Measurements from ENCODE around the gene ARL4D.

Gene ARL4D

DNA sequence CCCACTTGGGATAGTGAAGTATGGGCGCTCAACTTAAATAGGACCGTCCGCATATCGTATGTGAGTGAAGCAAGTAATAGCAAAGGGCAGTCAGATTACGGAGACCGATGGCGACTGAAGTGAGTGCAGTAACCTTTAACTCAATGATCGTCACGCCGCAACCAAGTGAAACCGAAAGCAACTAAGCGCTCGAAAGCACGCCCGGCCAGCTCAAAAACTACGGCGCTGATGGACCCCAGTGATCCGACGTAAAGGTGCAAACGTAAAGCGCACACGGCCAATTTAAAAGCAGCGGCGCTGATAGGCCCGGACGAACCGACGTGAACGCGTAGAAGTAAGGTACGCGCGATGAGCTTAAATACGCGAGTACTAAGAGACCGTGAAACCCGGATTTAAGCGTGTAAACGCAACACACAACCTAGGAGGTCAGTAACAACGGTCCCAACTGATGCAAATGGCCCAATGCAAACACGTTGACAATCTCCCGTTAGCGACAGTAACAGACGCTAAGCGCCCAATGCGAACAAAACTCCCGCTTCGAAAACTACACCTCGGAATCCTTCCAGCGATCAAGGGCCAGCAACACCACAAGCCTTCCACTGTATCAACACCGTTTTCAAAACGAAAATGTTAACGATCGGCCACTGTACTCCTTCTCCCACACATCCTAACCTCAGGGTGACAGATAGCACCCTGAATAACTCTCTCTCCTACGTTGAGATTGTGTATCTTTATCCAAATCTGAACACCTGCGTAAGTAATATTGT lies 37.9 kb upstream of the ARL4D start:
- Histone ChIP-seq H3K9me3 (ENCODE audit: control insufficient read depth, insufficient read depth, low read depth, low read length) (no peaks in the 10 kb centered on the region), H3K4me1 (ENCODE audit: control insufficient read depth, insufficient read depth, low read length) (no peaks in the 10 kb centered on the region), H3K36me3 (ENCODE audit: control insufficient read depth in 2 of 2, insufficient read depth in 1 of 2, low read length in 2 of 2) (no peaks in the 10 kb centered on the region), H3K27ac (ENCODE audit: extremely low read depth, low read depth, low read length) (no peak overlapping the region), H3K4me3 (ENCODE audit: low read depth, low read length) (no peak overlapping the region)
- no peak for TF ChIP-seq MEIS1 (CRISPR knock-in tag; IDR thresholded peaks at IDR 0.05; ENCODE audit: borderline replicate concordance)
- no peak for TF ChIP-seq GLIS1 (tag by site-specific recombination; IDR thresholded peaks at IDR 0.05)
- TF ChIP-seq, protein P1, sequence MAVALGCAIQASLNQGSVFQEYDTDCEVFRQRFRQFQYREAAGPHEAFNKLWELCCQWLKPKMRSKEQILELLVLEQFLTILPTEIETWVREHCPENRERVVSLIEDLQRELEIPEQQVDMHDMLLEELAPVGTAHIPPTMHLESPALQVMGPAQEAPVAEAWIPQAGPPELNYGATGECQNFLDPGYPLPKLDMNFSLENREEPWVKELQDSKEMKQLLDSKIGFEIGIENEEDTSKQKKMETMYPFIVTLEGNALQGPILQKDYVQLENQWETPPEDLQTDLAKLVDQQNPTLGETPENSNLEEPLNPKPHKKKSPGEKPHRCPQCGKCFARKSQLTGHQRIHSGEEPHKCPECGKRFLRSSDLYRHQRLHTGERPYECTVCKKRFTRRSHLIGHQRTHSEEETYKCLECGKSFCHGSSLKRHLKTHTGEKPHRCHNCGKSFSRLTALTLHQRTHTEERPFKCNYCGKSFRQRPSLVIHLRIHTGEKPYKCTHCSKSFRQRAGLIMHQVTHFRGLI (tag by site-specific recombination; IDR thresholded peaks at IDR 0.05): no peak
- no peak for TF ChIP-seq ZNF777 (tag by site-specific recombination; IDR thresholded peaks at IDR 0.05; ENCODE audit: borderline replicate concordance)
- no peak for TF ChIP-seq ZBTB8A (tag by site-specific recombination; IDR thresholded peaks at IDR 0.05)
- no peak for TF ChIP-seq ZNF548 (tag by site-specific recombination; IDR thresholded peaks at IDR 0.05)
- TF ChIP-seq ZFP69B (tag by site-specific recombination; IDR thresholded peaks at IDR 0.05): no peak
- no peak for TF ChIP-seq ZNF677 (tag by site-specific recombination; IDR thresholded peaks at IDR 0.05)
- TF ChIP-seq ZNF335 (tag by site-specific recombination; conservative IDR thresholded peaks at IDR 0.05): no peak
- ChIA-PET POLR2A (no interaction called here), CTCF (interaction anchor here (0.9 kb wide), 1 partner anchor 291 kb away, joined by 3 read pairs; no protein-coding TSS in a partner anchor)

DNA sequence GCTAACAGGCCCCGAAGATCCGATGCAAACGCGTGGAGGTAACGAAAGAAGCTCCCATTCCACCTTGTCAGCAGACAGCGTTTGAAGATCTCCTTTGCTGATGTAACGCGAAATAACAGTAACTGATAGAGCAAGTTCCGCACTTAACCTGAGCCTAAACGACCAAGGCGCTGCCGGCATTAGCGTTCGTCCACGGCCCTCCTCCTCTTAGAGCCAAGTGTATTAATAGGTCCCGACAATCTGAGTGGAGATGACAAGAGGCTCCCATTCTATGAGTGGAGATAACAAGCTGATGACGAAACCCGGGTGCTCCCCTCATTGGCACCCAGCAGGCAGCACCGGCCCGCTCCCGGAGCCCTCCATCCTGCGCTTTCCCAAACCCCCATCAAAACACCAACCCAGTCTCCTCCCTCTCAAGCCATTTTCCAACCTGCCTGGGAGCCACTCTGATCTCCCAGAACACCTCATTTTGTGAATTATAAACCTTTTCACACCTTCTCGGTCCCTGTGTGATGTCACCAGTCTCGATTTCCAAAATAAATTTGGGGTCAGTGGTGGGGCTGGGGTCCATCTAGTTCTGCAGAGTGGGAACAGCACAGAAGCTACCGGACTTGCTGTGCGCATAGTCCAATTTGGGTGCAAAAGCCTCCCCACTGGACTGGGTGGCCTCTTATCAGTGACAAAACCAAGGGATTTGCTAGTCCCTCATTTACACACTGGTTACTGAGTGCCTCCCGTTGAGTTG lies 35.4 kb upstream of the ARL4D start:
- Histone ChIP-seq H3K4me3 (ENCODE audit: low read depth, low read length) (no peak overlapping the region), H3K4me1 (ENCODE audit: control insufficient read depth, insufficient read depth, low read length) (peaks cover 6% of the 10 kb centered on the region; the same call in 1 of the 2 replicates), H3K36me3 (ENCODE audit: control insufficient read depth in 2 of 2, insufficient read depth in 1 of 2, low read length in 2 of 2) (no peaks in the 10 kb centered on the region), H3K9me3 (ENCODE audit: control insufficient read depth, insufficient read depth, low read depth, low read length) (no peaks in the 10 kb centered on the region), H3K27ac (ENCODE audit: extremely low read depth, low read depth, low read length) (no peak overlapping the region)
- CTCF ChIA-PET: interaction anchor here (0.7 kb wide), 1 partner anchor 29 kb away, joined by 4 read pairs; no protein-coding TSS in a partner anchor
- POLR2A ChIA-PET: interaction anchor here (0.7 kb wide), 1 partner anchor 653 kb away, joined by 3 read pairs; no protein-coding TSS in a partner anchor
- TF ChIP-seq ZNF623 (tag by site-specific recombination; IDR thresholded peaks at IDR 0.05): no peak
- TF ChIP-seq ZNF621 (tag by site-specific recombination; IDR thresholded peaks at IDR 0.05): no peak
- no peak for TF ChIP-seq ZNF140 (tag by site-specific recombination; IDR thresholded peaks at IDR 0.05)
- TF ChIP-seq ZNF629 (tag by site-specific recombination; IDR thresholded peaks at IDR 0.05): no peak
- no peak for TF ChIP-seq ZNF19 (tag by site-specific recombination; IDR thresholded peaks at IDR 0.05; ENCODE audit: low read depth)
- TF ChIP-seq, protein P2, sequence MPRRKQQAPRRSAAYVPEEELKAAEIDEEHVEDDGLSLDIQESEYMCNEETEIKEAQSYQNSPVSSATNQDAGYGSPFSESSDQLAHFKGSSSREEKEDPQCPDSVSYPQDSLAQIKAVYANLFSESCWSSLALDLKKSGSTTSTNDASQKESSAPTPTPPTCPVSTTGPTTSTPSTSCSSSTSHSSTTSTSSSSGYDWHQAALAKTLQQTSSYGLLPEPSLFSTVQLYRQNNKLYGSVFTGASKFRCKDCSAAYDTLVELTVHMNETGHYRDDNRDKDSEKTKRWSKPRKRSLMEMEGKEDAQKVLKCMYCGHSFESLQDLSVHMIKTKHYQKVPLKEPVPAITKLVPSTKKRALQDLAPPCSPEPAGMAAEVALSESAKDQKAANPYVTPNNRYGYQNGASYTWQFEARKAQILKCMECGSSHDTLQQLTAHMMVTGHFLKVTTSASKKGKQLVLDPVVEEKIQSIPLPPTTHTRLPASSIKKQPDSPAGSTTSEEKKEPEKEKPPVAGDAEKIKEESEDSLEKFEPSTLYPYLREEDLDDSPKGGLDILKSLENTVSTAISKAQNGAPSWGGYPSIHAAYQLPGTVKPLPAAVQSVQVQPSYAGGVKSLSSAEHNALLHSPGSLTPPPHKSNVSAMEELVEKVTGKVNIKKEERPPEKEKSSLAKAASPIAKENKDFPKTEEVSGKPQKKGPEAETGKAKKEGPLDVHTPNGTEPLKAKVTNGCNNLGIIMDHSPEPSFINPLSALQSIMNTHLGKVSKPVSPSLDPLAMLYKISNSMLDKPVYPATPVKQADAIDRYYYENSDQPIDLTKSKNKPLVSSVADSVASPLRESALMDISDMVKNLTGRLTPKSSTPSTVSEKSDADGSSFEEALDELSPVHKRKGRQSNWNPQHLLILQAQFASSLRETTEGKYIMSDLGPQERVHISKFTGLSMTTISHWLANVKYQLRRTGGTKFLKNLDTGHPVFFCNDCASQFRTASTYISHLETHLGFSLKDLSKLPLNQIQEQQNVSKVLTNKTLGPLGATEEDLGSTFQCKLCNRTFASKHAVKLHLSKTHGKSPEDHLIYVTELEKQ (tag by site-specific recombination; IDR thresholded peaks at IDR 0.05; ENCODE audit: borderline replicate concordance): no peak
- TF ChIP-seq ZNF16 (tag by site-specific recombination; IDR thresholded peaks at IDR 0.05; ENCODE audit: low read depth): no peak
- TF ChIP-seq ZNF626 (tag by site-specific recombination; IDR thresholded peaks at IDR 0.05): no peak
- TF ChIP-seq, protein P3, sequence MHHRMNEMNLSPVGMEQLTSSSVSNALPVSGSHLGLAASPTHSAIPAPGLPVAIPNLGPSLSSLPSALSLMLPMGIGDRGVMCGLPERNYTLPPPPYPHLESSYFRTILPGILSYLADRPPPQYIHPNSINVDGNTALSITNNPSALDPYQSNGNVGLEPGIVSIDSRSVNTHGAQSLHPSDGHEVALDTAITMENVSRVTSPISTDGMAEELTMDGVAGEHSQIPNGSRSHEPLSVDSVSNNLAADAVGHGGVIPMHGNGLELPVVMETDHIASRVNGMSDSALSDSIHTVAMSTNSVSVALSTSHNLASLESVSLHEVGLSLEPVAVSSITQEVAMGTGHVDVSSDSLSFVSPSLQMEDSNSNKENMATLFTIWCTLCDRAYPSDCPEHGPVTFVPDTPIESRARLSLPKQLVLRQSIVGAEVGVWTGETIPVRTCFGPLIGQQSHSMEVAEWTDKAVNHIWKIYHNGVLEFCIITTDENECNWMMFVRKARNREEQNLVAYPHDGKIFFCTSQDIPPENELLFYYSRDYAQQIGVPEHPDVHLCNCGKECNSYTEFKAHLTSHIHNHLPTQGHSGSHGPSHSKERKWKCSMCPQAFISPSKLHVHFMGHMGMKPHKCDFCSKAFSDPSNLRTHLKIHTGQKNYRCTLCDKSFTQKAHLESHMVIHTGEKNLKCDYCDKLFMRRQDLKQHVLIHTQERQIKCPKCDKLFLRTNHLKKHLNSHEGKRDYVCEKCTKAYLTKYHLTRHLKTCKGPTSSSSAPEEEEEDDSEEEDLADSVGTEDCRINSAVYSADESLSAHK (tag by site-specific recombination; IDR thresholded peaks at IDR 0.05): no peak
- TF ChIP-seq, protein P4, sequence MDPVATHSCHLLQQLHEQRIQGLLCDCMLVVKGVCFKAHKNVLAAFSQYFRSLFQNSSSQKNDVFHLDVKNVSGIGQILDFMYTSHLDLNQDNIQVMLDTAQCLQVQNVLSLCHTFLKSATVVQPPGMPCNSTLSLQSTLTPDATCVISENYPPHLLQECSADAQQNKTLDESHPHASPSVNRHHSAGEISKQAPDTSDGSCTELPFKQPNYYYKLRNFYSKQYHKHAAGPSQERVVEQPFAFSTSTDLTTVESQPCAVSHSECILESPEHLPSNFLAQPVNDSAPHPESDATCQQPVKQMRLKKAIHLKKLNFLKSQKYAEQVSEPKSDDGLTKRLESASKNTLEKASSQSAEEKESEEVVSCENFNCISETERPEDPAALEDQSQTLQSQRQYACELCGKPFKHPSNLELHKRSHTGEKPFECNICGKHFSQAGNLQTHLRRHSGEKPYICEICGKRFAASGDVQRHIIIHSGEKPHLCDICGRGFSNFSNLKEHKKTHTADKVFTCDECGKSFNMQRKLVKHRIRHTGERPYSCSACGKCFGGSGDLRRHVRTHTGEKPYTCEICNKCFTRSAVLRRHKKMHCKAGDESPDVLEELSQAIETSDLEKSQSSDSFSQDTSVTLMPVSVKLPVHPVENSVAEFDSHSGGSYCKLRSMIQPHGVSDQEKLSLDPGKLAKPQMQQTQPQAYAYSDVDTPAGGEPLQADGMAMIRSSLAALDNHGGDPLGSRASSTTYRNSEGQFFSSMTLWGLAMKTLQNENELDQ (tag by site-specific recombination; IDR thresholded peaks at IDR 0.05; ENCODE audit: low read depth): no peak
- no peak for TF ChIP-seq ZNF175 (tag by site-specific recombination; IDR thresholded peaks at IDR 0.05)
- TF ChIP-seq, protein P5, sequence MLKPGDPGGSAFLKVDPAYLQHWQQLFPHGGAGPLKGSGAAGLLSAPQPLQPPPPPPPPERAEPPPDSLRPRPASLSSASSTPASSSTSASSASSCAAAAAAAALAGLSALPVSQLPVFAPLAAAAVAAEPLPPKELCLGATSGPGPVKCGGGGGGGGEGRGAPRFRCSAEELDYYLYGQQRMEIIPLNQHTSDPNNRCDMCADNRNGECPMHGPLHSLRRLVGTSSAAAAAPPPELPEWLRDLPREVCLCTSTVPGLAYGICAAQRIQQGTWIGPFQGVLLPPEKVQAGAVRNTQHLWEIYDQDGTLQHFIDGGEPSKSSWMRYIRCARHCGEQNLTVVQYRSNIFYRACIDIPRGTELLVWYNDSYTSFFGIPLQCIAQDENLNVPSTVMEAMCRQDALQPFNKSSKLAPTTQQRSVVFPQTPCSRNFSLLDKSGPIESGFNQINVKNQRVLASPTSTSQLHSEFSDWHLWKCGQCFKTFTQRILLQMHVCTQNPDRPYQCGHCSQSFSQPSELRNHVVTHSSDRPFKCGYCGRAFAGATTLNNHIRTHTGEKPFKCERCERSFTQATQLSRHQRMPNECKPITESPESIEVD (tag by site-specific recombination; IDR thresholded peaks at IDR 0.05): no peak

Measured in HEK293 (cell line).